ENCODE results near the gene SHROOM3. TPM values are rescaled to one million over a fixed set of nuclear protein-coding genes. Genes with fewer than 3 reads are reported as not detected.

SHROOM3 gene
- total RNA-seq, 1 experiment from 2014 or later: 27.6 TPM

DNA sequence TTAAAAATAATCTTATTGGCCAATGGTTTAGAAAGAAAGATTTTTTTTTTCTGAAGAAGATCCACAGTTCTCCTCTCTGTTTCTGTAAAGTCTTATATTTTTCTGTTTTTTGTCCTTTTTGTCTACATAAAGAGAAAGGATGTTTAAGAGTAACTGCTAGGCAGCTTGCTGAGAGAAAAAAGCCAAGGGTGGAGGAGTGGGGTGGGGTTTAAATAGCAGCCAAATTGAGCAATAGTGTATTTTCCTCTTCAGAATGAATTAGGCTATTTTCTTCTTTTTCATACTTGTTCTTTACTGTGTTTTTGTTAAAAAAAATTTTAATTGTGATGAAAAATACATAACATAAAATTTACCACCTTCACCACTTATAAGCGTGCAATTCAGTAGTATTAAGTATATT, 238.3 kb downstream of the SHROOM3 start:
- Histone ChIP-seq H2BK15ac (ENCODE audit: low read depth, low read length) (no peak overlapping the region), H2BK20ac (ENCODE audit: low read depth, low read length, poor library complexity, severe bottlenecking) (no peak overlapping the region), H2AK5ac (ENCODE audit: insufficient read length, low read length) (no peak overlapping the region), H3K27me3 (ENCODE audit: insufficient read depth, low read length) (no peaks in the 10 kb centered on the region), H3T11ph (ENCODE audit: low read length) (no peak overlapping the region), H3K79me1 (ENCODE audit: insufficient read depth, low read depth, low read length, poor library complexity, severe bottlenecking) (no peaks in the 10 kb centered on the region), H4K20me1 (ENCODE audit: control insufficient read depth, insufficient read depth, insufficient read length) (no peaks in the 10 kb centered on the region), H4K5ac (ENCODE audit: insufficient read length, low read depth, low read length) (no peak overlapping the region), H3K4me1 (ENCODE audit: insufficient read depth, low read length) (no peaks in the 10 kb centered on the region), H3K23me2 (ENCODE audit: insufficient read length, low read depth, low read length, poor library complexity, severe bottlenecking) (no peaks in the 10 kb centered on the region), H3K56ac (ENCODE audit: insufficient read length, low read depth, low read length) (no peak overlapping the region), H3K4me2 (ENCODE audit: insufficient read depth, insufficient read length, low read length) (no peak overlapping the region), H2AFZ (ENCODE audit: low read length) (no peak overlapping the region), H4K8ac (replicated peaks; ENCODE audit: insufficient read length, low read depth, low read length) (no peak overlapping the region), H4K91ac (ENCODE audit: insufficient read length, low read depth, low read length) (no peak overlapping the region), H3K79me2 (ENCODE audit: insufficient read depth, low read length) (no peaks in the 10 kb centered on the region), H2BK5ac (ENCODE audit: insufficient read length, low read length) (no peak overlapping the region), H3K9ac (ENCODE audit: extremely low read depth, insufficient read length, low read length) (no peak overlapping the region), H3K27ac (ENCODE audit: insufficient read length, low read depth, low read length) (no peak overlapping the region), H3K18ac (ENCODE audit: insufficient read length, low read depth, low read length) (no peak overlapping the region), H3K4ac (ENCODE audit: low read depth, low read length) (no peak overlapping the region), H2BK120ac (ENCODE audit: low read depth, low read length, poor library complexity, severe bottlenecking) (no peak overlapping the region), H2BK12ac (ENCODE audit: insufficient read length, low read depth, low read length) (no peak overlapping the region), H3K23ac (ENCODE audit: insufficient read length, low read depth, low read length) (no peak overlapping the region), H3K9me3 (ENCODE audit: control insufficient read depth, low read depth, low read length) (no peaks in the 10 kb centered on the region), H3K14ac (ENCODE audit: insufficient read depth, low read length) (no peak overlapping the region)
- Mint-ChIP-seq H3K9me3 (no peaks in the 10 kb centered on the region), H3K4me3 (no peak overlapping the region), H3K4me1 (no peaks in the 10 kb centered on the region), H3K36me3 (ENCODE audit: insufficient read depth in 1 of 3, low read depth in 3 of 3) (no peaks in the 10 kb centered on the region), H3K27ac (no peak overlapping the region), H3K27me3 (ENCODE audit: low read depth) (no peaks in the 10 kb centered on the region)
- TF ChIP-seq, protein P1, sequence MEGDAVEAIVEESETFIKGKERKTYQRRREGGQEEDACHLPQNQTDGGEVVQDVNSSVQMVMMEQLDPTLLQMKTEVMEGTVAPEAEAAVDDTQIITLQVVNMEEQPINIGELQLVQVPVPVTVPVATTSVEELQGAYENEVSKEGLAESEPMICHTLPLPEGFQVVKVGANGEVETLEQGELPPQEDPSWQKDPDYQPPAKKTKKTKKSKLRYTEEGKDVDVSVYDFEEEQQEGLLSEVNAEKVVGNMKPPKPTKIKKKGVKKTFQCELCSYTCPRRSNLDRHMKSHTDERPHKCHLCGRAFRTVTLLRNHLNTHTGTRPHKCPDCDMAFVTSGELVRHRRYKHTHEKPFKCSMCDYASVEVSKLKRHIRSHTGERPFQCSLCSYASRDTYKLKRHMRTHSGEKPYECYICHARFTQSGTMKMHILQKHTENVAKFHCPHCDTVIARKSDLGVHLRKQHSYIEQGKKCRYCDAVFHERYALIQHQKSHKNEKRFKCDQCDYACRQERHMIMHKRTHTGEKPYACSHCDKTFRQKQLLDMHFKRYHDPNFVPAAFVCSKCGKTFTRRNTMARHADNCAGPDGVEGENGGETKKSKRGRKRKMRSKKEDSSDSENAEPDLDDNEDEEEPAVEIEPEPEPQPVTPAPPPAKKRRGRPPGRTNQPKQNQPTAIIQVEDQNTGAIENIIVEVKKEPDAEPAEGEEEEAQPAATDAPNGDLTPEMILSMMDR (conservative IDR thresholded peaks at IDR 0.05): no peak
- DNase-seq: no peak
- WGBS (ENCODE audit: extremely low coverage, insufficient read length, low lambda C conversion rate): no CpG with 5 or more reads among the region's 1 CpG
